Activated CD8-positive, alpha-beta memory T cell treated with anti-CD3 and anti-CD28 coated beads, Interleukin-2, amount 10 ng/mL, durations not matched to agents 7 days and 5 days (primary cell): ENCODE measurements around the gene GABRR3. TPM values are rescaled to one million over a fixed set of nuclear protein-coding genes. Genes with fewer than 3 reads are reported as not detected.

Source experiments
- ATAC-seq: fragments of 150-1000 bp; cut with Tn5 transposase; one replicate; pipeline ENCODE4 v1.10.0; 2021; ENCODE audit warnings: moderate library complexity
- CTCF ChIA-PET: fragments of 350-600 bp; sonication (Branson Sonifier 250); formaldehyde crosslinking; loops from one replicate; lab custom pipeline; 2021; ENCODE audit warnings: antibody characterized with exemption; lab: Charles Lee
- DNase-seq: peaks from one replicate; pipeline ENCODE4 v3.0.0-alpha.2; 2020
- H3K27ac Mint-ChIP-seq: one replicate; pipeline ENCODE4 v1.8.0; 2021; ENCODE audit warnings: mild to moderate bottlenecking, mixed read lengths
- H3K27me3 Mint-ChIP-seq: one replicate; pipeline ENCODE4 v1.8.0; 2021; ENCODE audit warnings: mixed read lengths
- H3K36me3 Mint-ChIP-seq: one replicate; pipeline ENCODE4 v1.8.0; 2021; ENCODE audit warnings: mild to moderate bottlenecking, mixed read lengths
- H3K4me1 Mint-ChIP-seq: one replicate; pipeline ENCODE4 v1.8.0; 2021; ENCODE audit warnings: mixed read lengths
- H3K4me3 Mint-ChIP-seq: one replicate; pipeline ENCODE4 v1.8.0; 2021; ENCODE audit warnings: mild to moderate bottlenecking, moderate library complexity, mixed read lengths
- H3K9me3 Mint-ChIP-seq: one replicate; pipeline ENCODE4 v1.8.0; 2022; ENCODE audit warnings: low read depth, mixed read lengths
- total RNA-seq, 2 experiments: library from RNA; stranded (reverse); gene quantifications; one replicate each; pipeline ENCODE4 v1.2.3, GENCODE V29; 2021

The GABRR3 gene
- total RNA-seq, 2 experiments from 2014 or later: not detected

GRCh38 chr3:97996988-97997387 lies 38.1 kb downstream of the GABRR3 start:
- H3K27me3 Mint-ChIP-seq: peaks cover 3% of the 10 kb centered on the region

GRCh38 chr3:97994328-97994945 lies 40.7 kb downstream of the GABRR3 start:
- Mint-ChIP-seq H3K9me3 (no peaks in the 10 kb centered on the region), H3K27ac (no peak overlapping the region), H3K36me3 (peaks cover 2% of the 10 kb centered on the region), H3K27me3 (peaks cover 3% of the 10 kb centered on the region), H3K4me1 (peaks cover 26% of the 10 kb centered on the region), H3K4me3 (no peak overlapping the region)
- CTCF ChIA-PET: no interaction called here
- DNase-seq (no peak), ATAC-seq (no peak)

More at GRCh38 chr3:97996988-97997387, 38.1 kb downstream of the GABRR3 start:
- no peak overlapping the region for H3K27ac Mint-ChIP-seq
- peaks cover 7% of the 10 kb centered on the region for H3K4me1 Mint-ChIP-seq
- no peak for ATAC-seq
- peaks cover 8% of the 10 kb centered on the region for H3K36me3 Mint-ChIP-seq
- no peak for DNase-seq
- CTCF ChIA-PET: interaction anchor here (0.7 kb wide), 1 partner anchor 26 kb away, joined by 3 read pairs; no protein-coding TSS in a partner anchor
- H3K4me3 Mint-ChIP-seq: no peak overlapping the region
- no peaks in the 10 kb centered on the region for H3K9me3 Mint-ChIP-seq

DNA sequence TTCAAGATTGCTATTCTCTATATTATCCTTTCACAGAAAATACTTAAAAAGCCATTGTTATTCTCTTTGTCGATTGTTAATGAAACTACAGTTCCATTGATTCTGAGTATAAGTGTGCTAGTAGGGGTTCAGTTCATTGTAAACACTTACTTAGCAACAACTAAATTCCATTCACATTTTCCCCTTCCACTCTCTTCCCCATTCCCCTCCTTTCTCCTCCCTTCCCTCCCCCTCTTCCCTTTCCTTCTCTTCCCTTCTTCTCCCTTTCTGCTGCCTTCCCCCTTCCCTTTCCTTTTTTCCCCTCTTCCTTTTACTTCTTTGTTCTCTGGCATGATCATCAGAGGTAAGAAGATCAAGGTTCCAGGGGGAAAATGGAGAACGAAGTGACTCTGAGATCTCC lies 41.6 kb downstream of the GABRR3 start:
- peaks cover 2% of the 10 kb centered on the region for H3K9me3 Mint-ChIP-seq
- DNase-seq: no peak
- no peak overlapping the region for H3K4me3 Mint-ChIP-seq
- ATAC-seq: no peak
- H3K36me3 Mint-ChIP-seq: peaks cover 2% of the 10 kb centered on the region
- CTCF ChIA-PET: interaction anchor here (1.2 kb wide), 1 partner anchor 29 kb away, joined by 3 read pairs; no protein-coding TSS in a partner anchor
- H3K27me3 Mint-ChIP-seq: no peaks in the 10 kb centered on the region
- no peak overlapping the region for H3K27ac Mint-ChIP-seq
- peaks cover 26% of the 10 kb centered on the region for H3K4me1 Mint-ChIP-seq

GRCh38 chr3:97992547-97993173 lies 42.5 kb downstream of the GABRR3 start:
- no peaks in the 10 kb centered on the region for H3K27me3 Mint-ChIP-seq
- H3K9me3 Mint-ChIP-seq: peaks cover 5% of the 10 kb centered on the region
- H3K27ac Mint-ChIP-seq: peak overlapping the region; percentile 36
- CTCF ChIA-PET: interaction anchor here (1.2 kb wide), 1 partner anchor 30 kb away, joined by 3 read pairs; no protein-coding TSS in a partner anchor
- ATAC-seq (no peak), DNase-seq (no peak)
- H3K36me3 Mint-ChIP-seq: peaks cover 8% of the 10 kb centered on the region
- H3K4me3 Mint-ChIP-seq: no peak overlapping the region
- H3K4me1 Mint-ChIP-seq: peaks cover 28% of the 10 kb centered on the region

- Mint-ChIP-seq H3K27me3 (no peaks in the 10 kb centered on the region), H3K4me3 (peak overlapping the region; percentile 40), H3K9me3 (peaks cover 5% of the 10 kb centered on the region), H3K27ac (peak overlapping the region; percentile 73), H3K36me3 (peaks cover 13% of the 10 kb centered on the region), H3K4me1 (peaks cover 21% of the 10 kb centered on the region)
- DNase-seq (no peak), ATAC-seq (peak; percentile 74)
- CTCF ChIA-PET: interaction anchor here (0.7 to 1.0 kb wide), 2 partner anchors 22 to 27 kb away, joined by 3 to 5 read pairs; no protein-coding TSS in a partner anchor
These were observed 43.8 kb downstream of the GABRR3 start for GRCh38 chr3:97991293-97991682.

GRCh38 chr3:97990624-97991292 lies 44.4 kb downstream of the GABRR3 start:
- Mint-ChIP-seq H3K4me3 (peak overlapping the region; percentile 40), H3K9me3 (peaks cover 5% of the 10 kb centered on the region), H3K4me1 (peaks cover 21% of the 10 kb centered on the region), H3K27me3 (no peaks in the 10 kb centered on the region), H3K36me3 (peaks cover 13% of the 10 kb centered on the region), H3K27ac (peak overlapping the region; percentile 73)
- no peak for DNase-seq
- CTCF ChIA-PET: interaction anchor here (1.0 kb wide), 1 partner anchor 26 kb away, joined by 5 read pairs; no protein-coding TSS in a partner anchor
- ATAC-seq: no peak

DNA sequence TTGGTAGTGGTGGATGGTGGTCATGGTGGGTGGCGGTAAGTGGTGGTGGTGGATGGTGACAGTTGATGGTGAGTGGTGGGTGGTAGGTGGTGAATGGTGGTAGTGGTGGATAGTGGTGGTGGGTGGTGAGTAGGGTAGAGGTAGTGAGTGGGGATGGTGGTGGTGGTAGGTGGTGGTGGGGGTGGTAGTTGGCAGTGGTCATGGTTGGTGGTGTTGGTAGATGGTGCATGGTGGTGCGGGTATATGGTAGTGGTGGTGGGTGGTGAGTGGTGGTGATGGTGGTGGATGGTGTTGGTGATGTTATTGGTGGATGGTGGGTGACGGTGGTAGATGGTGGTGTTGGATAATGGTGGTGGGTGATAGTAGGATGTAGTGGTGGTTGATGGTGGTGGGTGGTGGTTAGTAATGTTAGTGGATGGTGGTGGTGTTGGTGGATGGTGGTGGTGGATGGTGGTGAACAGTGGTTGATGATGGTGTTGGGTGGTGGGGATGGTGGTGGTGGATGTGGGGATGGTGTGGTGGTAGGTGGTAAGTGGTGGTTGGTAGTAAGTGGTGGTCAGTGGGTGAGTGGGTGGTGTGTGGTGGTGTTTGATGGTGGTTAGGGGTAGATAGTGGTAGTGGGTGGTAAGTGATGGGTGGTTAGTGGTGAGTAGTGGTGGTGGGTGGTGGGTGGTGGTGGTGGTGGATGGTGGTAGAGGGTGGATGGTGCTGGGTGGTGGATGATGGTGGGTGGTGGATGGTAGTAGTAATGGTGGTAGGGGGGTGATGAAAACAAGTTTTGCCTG lies 46.1 kb downstream of the GABRR3 start:
- H3K4me3 Mint-ChIP-seq: no peak overlapping the region
- CTCF ChIA-PET: no interaction called here
- no peak for ATAC-seq
- no peak overlapping the region for H3K27ac Mint-ChIP-seq
- H3K36me3 Mint-ChIP-seq: peaks cover 20% of the 10 kb centered on the region
- H3K27me3 Mint-ChIP-seq: peaks cover 3% of the 10 kb centered on the region
- H3K9me3 Mint-ChIP-seq: peaks cover 5% of the 10 kb centered on the region
- no peak for DNase-seq
- H3K4me1 Mint-ChIP-seq: peaks cover 21% of the 10 kb centered on the region

- CTCF ChIA-PET: interaction anchor here (1.2 kb wide), 1 partner anchor 9 kb away, joined by 3 read pairs; no protein-coding TSS in a partner anchor
These were observed 47.8 kb downstream of the GABRR3 start for GRCh38 chr3:97987306-97987705.

DNA sequence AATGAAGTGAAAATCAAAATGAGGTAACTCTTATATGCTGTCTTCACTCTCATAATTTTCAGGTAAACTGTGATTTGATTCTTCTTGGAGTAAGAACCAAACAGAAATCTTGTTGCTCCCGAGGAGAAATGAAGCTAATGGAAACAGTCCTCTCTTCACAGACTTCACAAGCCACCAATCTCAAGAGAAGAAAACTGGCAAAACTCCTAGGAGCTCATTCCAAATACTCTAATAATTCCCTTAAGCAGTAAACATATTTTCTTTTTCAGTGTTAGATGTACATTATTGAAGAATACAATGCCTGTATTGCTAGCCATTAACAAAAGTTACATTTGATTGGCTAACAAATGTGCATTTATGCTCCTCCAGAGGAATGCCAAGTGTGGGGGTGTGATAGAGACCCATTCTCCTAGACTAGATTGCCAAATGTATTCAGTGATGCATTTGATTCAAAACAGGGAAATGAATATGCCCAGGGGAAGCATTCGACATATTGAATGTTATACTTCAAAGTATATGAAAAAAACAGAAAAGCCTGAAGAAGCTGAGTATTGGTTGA lies 51.1 kb downstream of the GABRR3 start:
- CTCF ChIA-PET: interaction anchor here (1.3 to 1.4 kb wide), 2 partner anchors 13 to 163 kb away, joined by 3 to 5 read pairs; no protein-coding TSS in a partner anchor
- no peak overlapping the region for H3K4me3 Mint-ChIP-seq
- no peak overlapping the region for H3K27ac Mint-ChIP-seq
- H3K36me3 Mint-ChIP-seq: peaks cover 28% of the 10 kb centered on the region
- ATAC-seq (no peak), DNase-seq (no peak)
- peaks cover 45% of the 10 kb centered on the region for H3K4me1 Mint-ChIP-seq
- peaks cover 5% of the 10 kb centered on the region for H3K9me3 Mint-ChIP-seq
- peaks cover 3% of the 10 kb centered on the region for H3K27me3 Mint-ChIP-seq

More at GRCh38 chr3:97987306-97987705, 47.8 kb downstream of the GABRR3 start:
- no peak for DNase-seq
- peaks cover 5% of the 10 kb centered on the region for H3K9me3 Mint-ChIP-seq
- H3K27ac Mint-ChIP-seq: no peak overlapping the region
- H3K36me3 Mint-ChIP-seq: peaks cover 24% of the 10 kb centered on the region
- no peak for ATAC-seq
- peaks cover 32% of the 10 kb centered on the region for H3K4me1 Mint-ChIP-seq
- peaks cover 3% of the 10 kb centered on the region for H3K27me3 Mint-ChIP-seq
- no peak overlapping the region for H3K4me3 Mint-ChIP-seq

DNA sequence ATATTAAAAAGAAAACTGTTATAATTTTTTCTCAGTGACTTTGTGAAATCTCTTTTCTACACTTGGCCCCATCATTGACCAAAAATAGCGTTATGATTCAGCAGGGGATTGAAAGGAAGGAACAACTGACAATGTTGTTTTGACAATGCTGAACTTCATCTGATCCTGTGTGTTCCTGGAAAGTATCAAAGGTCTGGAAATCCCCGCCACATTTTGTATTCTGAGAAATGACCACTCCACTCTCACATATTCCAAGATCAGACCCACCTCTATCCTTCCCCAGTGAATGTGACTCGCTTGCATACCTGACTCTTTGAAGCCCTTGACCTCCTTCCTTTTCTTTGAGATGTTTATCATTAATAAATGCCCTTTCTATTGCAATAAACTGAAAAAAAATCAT lies 53.2 kb downstream of the GABRR3 start:
- Mint-ChIP-seq H3K4me3 (peak overlapping the region; percentile 10), H3K4me1 (peaks cover 49% of the 10 kb centered on the region), H3K9me3 (no peaks in the 10 kb centered on the region), H3K36me3 (peaks cover 17% of the 10 kb centered on the region), H3K27me3 (peaks cover 3% of the 10 kb centered on the region), H3K27ac (peak overlapping the region; percentile 81)
- ATAC-seq: peak; percentile 79
- CTCF ChIA-PET: no interaction called here
- DNase-seq: peak; percentile 53

DNA sequence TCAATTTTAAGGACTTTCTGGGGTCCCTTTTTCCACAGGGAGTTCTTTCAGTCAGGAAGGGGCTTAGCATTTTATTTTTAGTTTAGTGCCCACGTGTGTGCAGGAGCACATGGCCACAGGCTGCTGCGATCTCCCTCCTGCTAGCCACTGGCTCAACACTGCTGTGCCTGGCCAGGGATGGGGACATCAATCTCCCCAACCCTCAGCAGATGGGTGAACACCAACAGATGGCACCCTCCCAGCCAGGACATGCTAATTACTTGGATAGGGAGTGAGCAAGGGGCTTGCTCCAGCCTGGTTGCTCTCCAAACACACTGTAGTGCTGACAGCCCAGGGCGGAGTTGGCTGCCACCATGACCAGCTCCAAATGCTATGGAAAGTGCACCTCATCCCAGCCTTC lies 55.5 kb downstream of the GABRR3 start:
- Mint-ChIP-seq H3K9me3 (no peaks in the 10 kb centered on the region), H3K4me1 (peaks cover 66% of the 10 kb centered on the region), H3K27me3 (no peaks in the 10 kb centered on the region), H3K27ac (no peak overlapping the region), H3K36me3 (peaks cover 11% of the 10 kb centered on the region), H3K4me3 (no peak overlapping the region)
- CTCF ChIA-PET: no interaction called here
- DNase-seq (no peak), ATAC-seq (no peak)

DNA sequence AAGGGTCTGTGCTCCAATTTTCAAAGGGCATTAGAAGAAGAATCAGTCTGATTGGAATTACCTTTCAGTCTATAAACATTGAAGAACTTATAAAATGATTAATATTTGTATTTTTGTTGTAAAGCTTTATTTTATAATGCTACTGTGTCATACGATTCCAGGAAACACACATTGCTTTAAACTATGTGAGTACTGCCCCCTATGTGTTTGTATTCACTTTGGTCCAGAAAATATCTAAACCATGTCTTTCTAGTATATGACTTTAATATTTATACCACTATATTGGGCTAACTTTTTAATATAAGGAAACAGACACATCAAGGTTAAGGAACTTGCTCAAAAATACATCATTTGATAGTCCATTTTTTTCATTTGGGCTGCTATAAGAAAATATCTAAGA lies 59.6 kb downstream of the GABRR3 start:
- CTCF ChIA-PET: interaction anchor here (1.0 to 1.5 kb wide), 2 partner anchors 47 to 155 kb away, joined by 3 read pairs; no protein-coding TSS in a partner anchor
- peaks cover 70% of the 10 kb centered on the region for H3K4me1 Mint-ChIP-seq
- H3K9me3 Mint-ChIP-seq: no peaks in the 10 kb centered on the region
- H3K27ac Mint-ChIP-seq: peak overlapping the region; percentile 80
- ATAC-seq (no peak), DNase-seq (no peak)
- no peaks in the 10 kb centered on the region for H3K27me3 Mint-ChIP-seq
- H3K4me3 Mint-ChIP-seq: no peak overlapping the region
- peaks cover 9% of the 10 kb centered on the region for H3K36me3 Mint-ChIP-seq
